A673 (cell line): ENCODE results near the gene HYAL2.

Experiments
- EZH2 ChIP-seq: fragments of 200-600 bp; sonication (generic); IDR thresholded peaks from 2 replicates; pipeline ENCODE4 v1.6.1; 2017; ENCODE audit warnings: borderline replicate concordance, low read depth, mild to moderate bottlenecking, mixed read lengths, antibody characterized with exemption, low read length; ENCODE audit not compliant: poor library complexity, severe bottlenecking
- TF ChIP-seq, protein P1 (sequence below): fragments of 300-800, 200-600 bp; sonication (generic); conservative IDR thresholded peaks from 2 replicates; pipeline ENCODE4 v1.5.1; 2017; ENCODE audit warnings: low read depth, mild to moderate bottlenecking, antibody characterized with exemption, low read length, moderate library complexity, mixed read lengths

DNA sequence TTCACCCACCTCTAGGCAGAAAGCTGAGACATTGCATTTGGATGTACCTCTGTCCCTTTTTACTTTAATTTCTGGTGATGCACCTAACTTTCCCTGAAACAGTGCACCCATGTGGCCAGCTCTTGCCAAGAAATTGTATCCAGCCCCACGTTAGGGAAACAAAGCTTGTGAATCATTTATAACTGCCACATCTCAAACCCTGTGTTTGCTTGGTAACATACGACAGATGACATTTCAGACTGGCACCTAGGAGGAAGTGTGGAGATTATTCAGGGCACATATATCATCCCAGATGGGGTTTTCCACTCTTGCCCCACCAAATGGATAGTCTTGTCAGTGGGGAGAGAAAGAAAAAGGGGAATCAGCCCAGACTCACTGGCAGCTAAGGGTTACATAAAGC is 30.2 kb upstream of the HYAL2 start:
- TF ChIP-seq EZH2: no peak
- TF ChIP-seq, protein P1, sequence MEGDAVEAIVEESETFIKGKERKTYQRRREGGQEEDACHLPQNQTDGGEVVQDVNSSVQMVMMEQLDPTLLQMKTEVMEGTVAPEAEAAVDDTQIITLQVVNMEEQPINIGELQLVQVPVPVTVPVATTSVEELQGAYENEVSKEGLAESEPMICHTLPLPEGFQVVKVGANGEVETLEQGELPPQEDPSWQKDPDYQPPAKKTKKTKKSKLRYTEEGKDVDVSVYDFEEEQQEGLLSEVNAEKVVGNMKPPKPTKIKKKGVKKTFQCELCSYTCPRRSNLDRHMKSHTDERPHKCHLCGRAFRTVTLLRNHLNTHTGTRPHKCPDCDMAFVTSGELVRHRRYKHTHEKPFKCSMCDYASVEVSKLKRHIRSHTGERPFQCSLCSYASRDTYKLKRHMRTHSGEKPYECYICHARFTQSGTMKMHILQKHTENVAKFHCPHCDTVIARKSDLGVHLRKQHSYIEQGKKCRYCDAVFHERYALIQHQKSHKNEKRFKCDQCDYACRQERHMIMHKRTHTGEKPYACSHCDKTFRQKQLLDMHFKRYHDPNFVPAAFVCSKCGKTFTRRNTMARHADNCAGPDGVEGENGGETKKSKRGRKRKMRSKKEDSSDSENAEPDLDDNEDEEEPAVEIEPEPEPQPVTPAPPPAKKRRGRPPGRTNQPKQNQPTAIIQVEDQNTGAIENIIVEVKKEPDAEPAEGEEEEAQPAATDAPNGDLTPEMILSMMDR: 0 out of 2 replicates have a peak, but pooled peaks have one; percentile 18
